Measurements from ENCODE around the gene SMYD3. TPM values are rescaled to one million over a fixed set of nuclear protein-coding genes. Genes with fewer than 3 reads are reported as not detected.

Gene SMYD3
- total and polyA plus RNA-seq, 2 of the 13 experiments (the other 11 are each of a cell fraction or from before 2014, with no cell fraction given) = 27.7 to 35.8 TPM

DNA sequence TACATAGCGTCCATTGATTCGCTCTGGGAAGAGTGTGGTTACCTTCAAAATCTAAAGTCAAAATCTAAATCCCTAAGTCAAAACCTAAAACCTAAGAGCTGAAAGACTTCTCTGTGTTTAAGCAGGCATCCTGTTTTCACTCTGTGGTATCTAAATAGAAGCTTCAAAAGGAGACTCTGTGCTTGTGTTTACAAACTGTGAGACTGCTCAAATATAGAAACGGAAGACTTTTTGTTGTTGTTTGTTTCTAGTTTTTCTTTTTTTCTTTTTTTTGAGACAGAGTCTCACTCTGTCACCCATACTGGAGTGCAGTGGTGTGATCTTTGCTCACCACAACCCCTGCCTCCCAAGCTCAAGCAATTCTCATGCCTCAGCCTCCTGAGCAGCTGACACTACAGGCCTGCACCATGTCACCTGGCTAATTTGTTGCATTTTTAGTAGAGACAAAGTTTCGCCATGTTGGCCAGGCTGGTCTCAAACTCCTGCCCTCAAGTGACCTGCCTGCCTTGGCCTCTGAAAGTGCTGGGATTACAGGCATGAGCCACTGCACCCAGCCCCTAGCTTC, 425.9 kb downstream of the SMYD3 start:
- H3K27ac ChIP-seq (ENCODE audit: extremely low read length, insufficient read depth, low read length) = peak overlapping the region; percentile 47
- H3K36me3 ChIP-seq (replicated peaks in 1 of 2; ENCODE audit: control insufficient read depth in 1 of 2, insufficient read depth in 2 of 2, low read length in 2 of 2) = no peaks in the 10 kb centered on the region
- no peak overlapping the region for H2AFZ ChIP-seq (ENCODE audit: low read length)
- BruUV-seq (replicated peaks) = no TSS peak
- FAIRE-seq = no peak
- intact Hi-C loops (cut with micrococcal nuclease; ENCODE audit: unreplicated experiment) (no loop called here), in situ Hi-C loops (cut with HindIII; ENCODE audit: extremely low pct_ligation_motif_present, low pct_unique_long_range_greater_than_20kb) (no loop called here)
- 0 out of 2 replicates have a peak overlapping the region, but pooled peaks have one; percentile 39 for H3K9ac ChIP-seq (ENCODE audit: insufficient read depth, low read depth, low read length)
- DNase-seq (ENCODE audit: low spot score) = peak; percentile 25
- no peaks in the 10 kb centered on the region; a peak in 1 of 5 replicates for H3K27me3 ChIP-seq (ENCODE audit: control insufficient read depth in 1 of 2, insufficient read depth in 2 of 2, low read length in 2 of 2)
- no peak overlapping the region for H3K4me3 ChIP-seq (replicated peaks in 1 of 3; ENCODE audit: insufficient read depth in 1 of 3, low read depth in 2 of 3, low read length in 3 of 3)
- CTCF ChIA-PET (ENCODE audit: low intra/inter-chr PET ratio, low total read pairs) = no interaction called here
- H3K79me2 ChIP-seq (ENCODE audit: insufficient read depth, low read length) = no peaks in the 10 kb centered on the region
- 52% methylated on average over 4 of the region's 4 CpGs for whole genome bisulfite sequencing (ENCODE audit: low lambda C conversion rate)
- POLR2A ChIA-PET = interaction anchor here (0.6 kb wide), 1 partner anchor 9 kb away, joined by 4 read pairs; no protein-coding TSS in a partner anchor
- peaks cover 44% of the 10 kb centered on the region for H3K4me1 ChIP-seq (ENCODE audit: insufficient read depth, low read length)
- peak overlapping the region; percentile 21; the same call in 1 of the 2 replicates for H3K4me2 ChIP-seq (ENCODE audit: low read depth, low read length)
- peaks cover 8% of the 10 kb centered on the region; the same call in 1 of the 2 replicates for H3K9me3 ChIP-seq (ENCODE audit: low read length)
- H4K20me1 ChIP-seq (ENCODE audit: insufficient read depth, low read length) = no peaks in the 10 kb centered on the region
- peak; percentile 90 for ATAC-seq
- TF ChIP-seq CENPX (CRISPR knock-in tag; IDR thresholded peaks at IDR 0.05) (no peak), HNF4A (CRISPR knock-in tag; IDR thresholded peaks at IDR 0.05) (peak; percentile 14; the same call in 1 of the 2 replicates), SMAD1 (CRISPR knock-in tag; IDR thresholded peaks at IDR 0.05; ENCODE audit: borderline replicate concordance, low read depth) (no peak), ZNF230 (CRISPR knock-in tag; IDR thresholded peaks at IDR 0.05) (no peak), RAD21 (CRISPR knock-in tag; IDR thresholded peaks at IDR 0.05) (no peak), FOXK1 (CRISPR knock-in tag; IDR thresholded peaks at IDR 0.05; ENCODE audit: borderline replicate concordance, low read depth) (no peak; the same call in 1 of the 2 replicates), JUNB (CRISPR knock-in tag; IDR thresholded peaks at IDR 0.05; ENCODE audit: borderline replicate concordance) (no peak), ZNF460 (CRISPR knock-in tag; IDR thresholded peaks at IDR 0.05; ENCODE audit: borderline replicate concordance) (peak; percentile 84), ZSCAN25 (CRISPR knock-in tag; IDR thresholded peaks at IDR 0.05) (no peak), ZNF546 (CRISPR knock-in tag; conservative IDR thresholded peaks at IDR 0.05) (no peak), MTA3 (CRISPR knock-in tag; IDR thresholded peaks at IDR 0.05) (no peak), KAT8 (CRISPR knock-in tag; IDR thresholded peaks at IDR 0.05) (no peak), TCF7L2 (IDR thresholded peaks at IDR 0.05; ENCODE audit: low read depth, low read length) (no peak), MED1 (CRISPR knock-in tag; IDR thresholded peaks at IDR 0.05) (0 out of 2 replicates have a peak, but pooled peaks have one; percentile 34), NFIC (IDR thresholded peaks at IDR 0.05; ENCODE audit: low read length) (peak; percentile 43; the same call in 1 of the 2 replicates), ELF3 (CRISPR knock-in tag; IDR thresholded peaks at IDR 0.05) (peak; percentile 25; the same call in 1 of the 2 replicates), ZNF44 (CRISPR knock-in tag; IDR thresholded peaks at IDR 0.05) (no peak)
- TF ChIP-seq, protein P1, sequence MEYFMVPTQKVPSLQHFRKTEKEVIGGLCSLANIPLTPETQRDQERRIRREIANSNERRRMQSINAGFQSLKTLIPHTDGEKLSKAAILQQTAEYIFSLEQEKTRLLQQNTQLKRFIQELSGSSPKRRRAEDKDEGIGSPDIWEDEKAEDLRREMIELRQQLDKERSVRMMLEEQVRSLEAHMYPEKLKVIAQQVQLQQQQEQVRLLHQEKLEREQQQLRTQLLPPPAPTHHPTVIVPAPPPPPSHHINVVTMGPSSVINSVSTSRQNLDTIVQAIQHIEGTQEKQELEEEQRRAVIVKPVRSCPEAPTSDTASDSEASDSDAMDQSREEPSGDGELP (IDR thresholded peaks at IDR 0.05; ENCODE audit: borderline replicate concordance, low read depth) = peak; percentile 56; the same call in 1 of the 2 replicates
- TF ChIP-seq, protein P2, sequence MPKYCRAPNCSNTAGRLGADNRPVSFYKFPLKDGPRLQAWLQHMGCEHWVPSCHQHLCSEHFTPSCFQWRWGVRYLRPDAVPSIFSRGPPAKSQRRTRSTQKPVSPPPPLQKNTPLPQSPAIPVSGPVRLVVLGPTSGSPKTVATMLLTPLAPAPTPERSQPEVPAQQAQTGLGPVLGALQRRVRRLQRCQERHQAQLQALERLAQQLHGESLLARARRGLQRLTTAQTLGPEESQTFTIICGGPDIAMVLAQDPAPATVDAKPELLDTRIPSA (CRISPR knock-in tag; IDR thresholded peaks at IDR 0.05; ENCODE audit: borderline replicate concordance) = no peak
- TF ChIP-seq, protein P3, sequence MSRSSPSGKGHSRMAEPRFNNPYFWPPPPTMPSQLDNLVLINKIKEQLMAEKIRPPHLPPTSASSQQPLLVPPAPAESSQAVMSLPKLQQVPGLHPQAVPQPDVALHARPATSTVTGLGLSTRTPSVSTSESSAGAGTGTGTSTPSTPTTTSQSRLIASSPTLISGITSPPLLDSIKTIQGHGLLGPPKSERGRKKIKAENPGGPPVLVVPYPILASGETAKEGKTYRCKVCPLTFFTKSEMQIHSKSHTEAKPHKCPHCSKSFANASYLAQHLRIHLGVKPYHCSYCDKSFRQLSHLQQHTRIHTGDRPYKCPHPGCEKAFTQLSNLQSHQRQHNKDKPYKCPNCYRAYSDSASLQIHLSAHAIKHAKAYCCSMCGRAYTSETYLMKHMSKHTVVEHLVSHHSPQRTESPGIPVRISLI (CRISPR knock-in tag; IDR thresholded peaks at IDR 0.05; ENCODE audit: borderline replicate concordance) = peak; percentile 58; the same call in 1 of the 2 replicates
- TF ChIP-seq, protein P4, sequence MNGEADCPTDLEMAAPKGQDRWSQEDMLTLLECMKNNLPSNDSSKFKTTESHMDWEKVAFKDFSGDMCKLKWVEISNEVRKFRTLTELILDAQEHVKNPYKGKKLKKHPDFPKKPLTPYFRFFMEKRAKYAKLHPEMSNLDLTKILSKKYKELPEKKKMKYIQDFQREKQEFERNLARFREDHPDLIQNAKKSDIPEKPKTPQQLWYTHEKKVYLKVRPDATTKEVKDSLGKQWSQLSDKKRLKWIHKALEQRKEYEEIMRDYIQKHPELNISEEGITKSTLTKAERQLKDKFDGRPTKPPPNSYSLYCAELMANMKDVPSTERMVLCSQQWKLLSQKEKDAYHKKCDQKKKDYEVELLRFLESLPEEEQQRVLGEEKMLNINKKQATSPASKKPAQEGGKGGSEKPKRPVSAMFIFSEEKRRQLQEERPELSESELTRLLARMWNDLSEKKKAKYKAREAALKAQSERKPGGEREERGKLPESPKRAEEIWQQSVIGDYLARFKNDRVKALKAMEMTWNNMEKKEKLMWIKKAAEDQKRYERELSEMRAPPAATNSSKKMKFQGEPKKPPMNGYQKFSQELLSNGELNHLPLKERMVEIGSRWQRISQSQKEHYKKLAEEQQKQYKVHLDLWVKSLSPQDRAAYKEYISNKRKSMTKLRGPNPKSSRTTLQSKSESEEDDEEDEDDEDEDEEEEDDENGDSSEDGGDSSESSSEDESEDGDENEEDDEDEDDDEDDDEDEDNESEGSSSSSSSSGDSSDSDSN (CRISPR knock-in tag; IDR thresholded peaks at IDR 0.05) = no peak
